Measurements from ENCODE around the gene CHSY3.

The CHSY3 gene

GRCh38 chr5:130032807-130033206, 128.5 kb downstream of the CHSY3 start:
- no peak for DNase-seq

- DNase-seq = no peak
These were observed 130.4 kb downstream of the CHSY3 start for GRCh38 chr5:130034566-130035210.

- DNase-seq = no peak
These were observed 131.1 kb downstream of the CHSY3 start for GRCh38 chr5:130035388-130035787.

- no peak for DNase-seq
These were observed 133.6 kb downstream of the CHSY3 start for GRCh38 chr5:130037905-130038304.

- no peak for DNase-seq
These were observed 139.6 kb downstream of the CHSY3 start for GRCh38 chr5:130043834-130044233.

GRCh38 chr5:130045334-130045733, 141.1 kb downstream of the CHSY3 start:
- no peak for DNase-seq

- DNase-seq = no peak
These were observed 146.3 kb downstream of the CHSY3 start for GRCh38 chr5:130050585-130050984.

- no peak for DNase-seq
These were observed 148.5 kb downstream of the CHSY3 start for GRCh38 chr5:130052752-130053151.

- DNase-seq = no peak
These were observed 151.3 kb downstream of the CHSY3 start for GRCh38 chr5:130055572-130055971.

- DNase-seq = no peak
These were observed 157.5 kb downstream of the CHSY3 start for GRCh38 chr5:130061746-130062145.

- no peak for DNase-seq
These were observed 159.3 kb downstream of the CHSY3 start for GRCh38 chr5:130063603-130064002.

GRCh38 chr5:130064484-130064883, 160.2 kb downstream of the CHSY3 start:
- DNase-seq = no peak

GRCh38 chr5:130065617-130066016, 161.4 kb downstream of the CHSY3 start:
- no peak for DNase-seq

GRCh38 chr5:130066644-130067043, 162.4 kb downstream of the CHSY3 start:
- DNase-seq = no peak

- DNase-seq = no peak
These were observed 163.1 kb downstream of the CHSY3 start for GRCh38 chr5:130067364-130067763.

GRCh38 chr5:130068101-130068500, 163.8 kb downstream of the CHSY3 start:
- DNase-seq = no peak

GRCh38 chr5:130068988-130069387, 164.7 kb downstream of the CHSY3 start:
- no peak for DNase-seq

GRCh38 chr5:130074820-130075219, 170.6 kb downstream of the CHSY3 start:
- DNase-seq = no peak

- DNase-seq = no peak
These were observed 172.7 kb downstream of the CHSY3 start for GRCh38 chr5:130077007-130077406.

GRCh38 chr5:130078661-130079060, 174.4 kb downstream of the CHSY3 start:
- no peak for DNase-seq

- DNase-seq = no peak
These were observed 186.5 kb downstream of the CHSY3 start for GRCh38 chr5:130090569-130091270.

GRCh38 chr5:130092991-130093390, 188.7 kb downstream of the CHSY3 start:
- no peak for DNase-seq

GRCh38 chr5:130096483-130096882, 192.2 kb downstream of the CHSY3 start:
- DNase-seq = no peak

GRCh38 chr5:130099008-130099407, 194.7 kb downstream of the CHSY3 start:
- no peak for DNase-seq

- DNase-seq = no peak
These were observed 198.1 kb downstream of the CHSY3 start for GRCh38 chr5:130102375-130102774.

All from activated CD8-positive, alpha-beta memory T cell treated with anti-CD3 and anti-CD28 coated beads, Interleukin-2, amount 50 U/mL, for 48 hours (primary cell).